Kidney (tissue), 14 donors: ENCODE results near the gene CA12. TPM values are rescaled to one million over a fixed set of nuclear protein-coding genes. Genes with fewer than 3 reads are reported as not detected.

Experiments
- DNase-seq, 5 donors: peaks; one replicate each; pipeline ENCODE4 v3.0.0-alpha.2; 2013 to 2020
- FAIRE-seq: peaks from 2 replicates; lab custom pipeline; 2012; peaks lifted over from hg19 to GRCh38; lab: Jason Lieb, UNC
- H3K27ac ChIP-seq, 2 donors: one replicate each; pipeline ENCODE4 v1.7.0; 2013; ENCODE audit warnings: low read depth in 2 of 2, low read length in 2 of 2, inconsistent platforms in 1 of 2
- H3K27me3 ChIP-seq: one replicate; pipeline ENCODE4 v1.7.1; 2013; ENCODE audit warnings: low read length, inconsistent platforms; ENCODE audit not compliant: control insufficient read depth, insufficient read depth
- H3K36me3 ChIP-seq, 3 donors: one replicate each; pipeline versions ENCODE4 v1.7.0 to v1.7.1; 2013; ENCODE audit warnings: low read length in 3 of 3, control low read depth in 1 of 3, inconsistent platforms in 1 of 3; ENCODE audit not compliant: insufficient read depth in 3 of 3, control insufficient read depth in 2 of 3
- H3K4me1 ChIP-seq, 3 donors: one replicate each; pipeline versions ENCODE4 v1.7.0 to v1.7.1; 2013; ENCODE audit warnings: low read length in 3 of 3, inconsistent platforms in 1 of 3, low read depth in 1 of 3; ENCODE audit not compliant: control insufficient read depth in 2 of 3, insufficient read depth in 2 of 3
- H3K4me3 ChIP-seq, 3 donors: one replicate each; pipeline versions ENCODE4 v1.7.0 to v1.8.1; 2013; ENCODE audit warnings: low read length in 3 of 3, control low read depth in 1 of 3, inconsistent platforms in 1 of 3
- H3K9ac ChIP-seq, 3 donors: one replicate each; pipeline versions ENCODE4 v1.7.0 to v1.7.1; 2013; ENCODE audit warnings: low read length in 3 of 3, control low read depth in 1 of 3, inconsistent platforms in 1 of 3
- H3K9me3 ChIP-seq, 3 donors: one replicate each; pipeline versions ENCODE4 v1.7.0 to v1.7.1; 2013; ENCODE audit warnings: low read length in 3 of 3, control low read depth in 1 of 3, inconsistent platforms in 1 of 3; ENCODE audit not compliant: control insufficient read depth in 2 of 3, insufficient read depth in 1 of 3
- CTCF ChIP-seq: IDR thresholded peaks from 3 replicates; pipeline ENCODE4 v1.5.1; 2012; ENCODE audit warnings: mild to moderate bottlenecking, moderate library complexity, borderline replicate concordance; ENCODE audit not compliant: insufficient read depth; ENCODE audit errors: extremely low read depth
- intact Hi-C: fragments of 100-400 bp; cut with DNase I; formaldehyde crosslinking; loops from one replicate; pipeline ENCODE4 v1.11.1; 2022
- polyA plus RNA-seq: library from polyadenylated mRNA; stranded (reverse); fragments of 350-450 nt; fragmentation: Illumina TruSeq; extraction: RNeasy Lipid Tissue Mini Kit (QIAGEN cat#74804); gene quantifications from one replicate; pipeline ENCODE4 v1.2.3, GENCODE V29; 2014; ENCODE audit warnings: low read depth, low replicate concordance; ENCODE audit not compliant: insufficient read depth
- total RNA-seq: library from RNA; stranded (reverse); fragmentation: NEBNext Ultra II Directional; extraction: Animal tissue kit (Norgen Biotek cat#: 25700); gene quantifications from one replicate; pipeline ENCODE4 v1.2.1, GENCODE V29; 2021
- donor health status: control.
- donor health status: control.
- donor health status: control.
- donor health status: control.
- donor health status: control.
- donor health status: DM: yes; HTN: yes; CAD: no.
- donor health status: Normal renal cell carcinoma (clear cell type).

CA12 gene
- total and polyA plus RNA-seq, 2 donors from 2014 or later: 237 to 242 TPM

- Histone ChIP-seq H3K4me1 (peaks cover 0 to 12% (median 0%) of the 10 kb centered on the region in 3 donors), H3K4me3 (no peak overlapping the region), H3K9me3 (no peaks in the 10 kb centered on the region), H3K27ac (peak overlapping the region in 1 of 2 donors; percentile 20), H3K9ac (no peak overlapping the region), H3K27me3 (no peaks in the 10 kb centered on the region), H3K36me3 (peaks cover 0 to 55% (median 12%) of the 10 kb centered on the region in 3 donors)
- intact Hi-C loops: no loop called here
- no peak for TF ChIP-seq CTCF
- DNase-seq (no peak), FAIRE-seq (no peak)
These were observed 42.5 kb downstream of the CA12 start for GRCh38 chr15:63339006-63339766.

GRCh38 chr15:63338170-63338569 lies 43.5 kb downstream of the CA12 start:
- Histone ChIP-seq H3K4me1 (peaks cover 0 to 12% (median 0%) of the 10 kb centered on the region in 3 donors), H3K36me3 (peaks cover 0 to 63% (median 12%) of the 10 kb centered on the region in 3 donors), H3K9ac (no peak overlapping the region), H3K4me3 (no peak overlapping the region), H3K27me3 (no peaks in the 10 kb centered on the region), H3K27ac (no peak overlapping the region), H3K9me3 (no peaks in the 10 kb centered on the region)
- FAIRE-seq (no peak), DNase-seq (peak in 1 of 5 donors; percentile 7)
- intact Hi-C loops: no loop called here
- TF ChIP-seq CTCF: no peak

- Histone ChIP-seq H3K4me1 (peaks cover 0 to 11% (median 0%) of the 10 kb centered on the region in 3 donors), H3K9me3 (no peaks in the 10 kb centered on the region), H3K27me3 (no peaks in the 10 kb centered on the region), H3K27ac (no peak overlapping the region), H3K9ac (no peak overlapping the region), H3K36me3 (peaks cover 0 to 65% (median 12%) of the 10 kb centered on the region in 3 donors), H3K4me3 (no peak overlapping the region)
- no peak for TF ChIP-seq CTCF
- no peak for FAIRE-seq
- intact Hi-C loops: no loop called here
- DNase-seq: no peak
These were observed 44.6 kb downstream of the CA12 start for GRCh38 chr15:63337046-63337445.
